HCT116 (cell line): ENCODE results near the gene FAM185A. TPM values are rescaled to one million over a fixed set of nuclear protein-coding genes. Genes with fewer than 3 reads are reported as not detected.

Experiments used
- ATAC-seq: fragments of 200-7000 bp; cut with Tn5 transposase; 2 replicates; pipeline ENCODE4 v1.9.1; 2020; ENCODE audit warnings: mild to moderate bottlenecking, moderate library complexity
- BruUV-seq: library from RNA; stranded (reverse); fragments of 400-500 nt; replicated peaks from 2 replicates; lab custom pipeline; 2021; lab: Mats Ljungman, UMichigan
- CTCF ChIA-PET: fragments of 300-600 bp; sonication (Branson Sonifier 250); formaldehyde crosslinking; loops from one replicate; lab custom pipeline; 2021; ENCODE audit warnings: antibody characterized with exemption; lab: Charles Lee
- POLR2A ChIA-PET: fragments of 300-600, 350-600 bp; sonication (Branson Sonifier 250); formaldehyde crosslinking; loops from one replicate; lab custom pipeline; 2021; ENCODE audit warnings: antibody characterized with exemption; lab: Charles Lee
- RAD21 ChIA-PET, 2 experiments: fragments of 300-600 bp; sonication (Branson Sonifier 250); formaldehyde crosslinking; loops; one replicate each; lab custom pipeline; 2023; ENCODE audit warnings: low total read pairs in 2 of 2; ENCODE audit not compliant: uncharacterized antibody in 2 of 2, unreplicated experiment in 2 of 2, low non-redundant PET in 1 of 2; lab: Charles Lee
- DNase-seq: peaks from one replicate; pipeline ENCODE4 v3.0.0-alpha.2; 2010; ENCODE audit warnings: low read depth, low spot score
- H2AFZ ChIP-seq: fragments of 200-600 bp; shearing (Covaris generic), sonication (generic); 2 replicates; pipeline ENCODE4 v1.6.1; 2017; ENCODE audit warnings: low read depth, mixed run types, mixed read lengths, antibody characterized with exemption, low read length; ENCODE audit not compliant: poor library complexity, severe bottlenecking
- H3K27ac ChIP-seq: 2 replicates; pipeline ENCODE4 v1.5.1; 2012; ENCODE audit warnings: low read depth, low read length
- H3K27me3 ChIP-seq: fragments of 200-600 bp; sonication (generic); 2 replicates; pipeline ENCODE4 v1.6.1; 2016; ENCODE audit warnings: mixed run types, low read length, mixed read lengths; ENCODE audit not compliant: insufficient read depth
- H3K36me3 ChIP-seq, 2 experiments: fragments of 200-500 bp in 1 of 2; fragments of 200-600 bp in 1 of 2; sonication (Bioruptor generic) in 1 of 2; sonication (generic) in 1 of 2; 2 replicates each; pipeline versions ENCODE4 v1.5.1 to v1.6.1; 2014 to 2016; ENCODE audit warnings: low read length in 2 of 2, inconsistent platforms in 1 of 2, mixed read lengths in 1 of 2, mixed run types in 1 of 2; ENCODE audit not compliant: insufficient read depth in 2 of 2, control insufficient read depth in 1 of 2
- H3K4me1 ChIP-seq, 2 experiments: fragments of 200-600 bp in 1 of 2; sonication (generic) in 1 of 2; 2 replicates each; pipeline versions ENCODE4 v1.5.1 to v1.6.1; 2012 to 2017; ENCODE audit warnings: low read length in 2 of 2, inconsistent platforms in 1 of 2, mild to moderate bottlenecking in 1 of 2, mixed read lengths in 1 of 2, mixed run types in 1 of 2, moderate library complexity in 1 of 2; ENCODE audit not compliant: insufficient read depth in 2 of 2, control insufficient read depth in 1 of 2
- H3K4me2 ChIP-seq: fragments of 200-600 bp; sonication (generic); 2 replicates; pipeline ENCODE4 v1.6.1; 2017; ENCODE audit warnings: mixed run types, low read length, mixed read lengths
- H3K4me3 ChIP-seq, 2 experiments: fragments of 200-600 bp in 1 of 2; sonication (generic) in 1 of 2; replicated peaks in 1 of 2; 2 replicates each; pipeline ENCODE4 v1.5.1; 2011 to 2016; ENCODE audit warnings: low read length in 2 of 2, control low read depth in 1 of 2, low read depth in 1 of 2, mild to moderate bottlenecking in 1 of 2, mixed read lengths in 1 of 2, mixed run types in 1 of 2
- H3K79me2 ChIP-seq: fragments of 200-600 bp; sonication (generic); 2 replicates; pipeline ENCODE4 v1.6.1; 2017; ENCODE audit warnings: mild to moderate bottlenecking, mixed run types, low read length, moderate library complexity, mixed read lengths; ENCODE audit not compliant: insufficient read depth
- H3K9ac ChIP-seq: fragments of 200-600 bp; sonication (generic); 2 replicates; pipeline ENCODE4 v1.6.1; 2016; ENCODE audit warnings: low read length, mixed read lengths
- H3K9me2 ChIP-seq: fragments of 200-600 bp; sonication (generic), shearing (Covaris generic); 2 replicates; pipeline ENCODE4 v1.6.1; 2017; ENCODE audit warnings: mixed run types, mild to moderate bottlenecking, moderate library complexity; ENCODE audit not compliant: insufficient read depth
- H3K9me3 ChIP-seq, 2 experiments: fragments of 200-500 bp in 1 of 2; fragments of 200-600 bp in 1 of 2; sonication (Bioruptor generic) in 1 of 2; sonication (generic) in 1 of 2; 2 replicates each; pipeline ENCODE4 v1.6.1; 2014 to 2017; ENCODE audit warnings: low read length in 2 of 2, mixed read lengths in 2 of 2, inconsistent platforms in 1 of 2, low read depth in 1 of 2, mild to moderate bottlenecking in 1 of 2, mixed run types in 1 of 2, moderate library complexity in 1 of 2; ENCODE audit not compliant: control insufficient read depth in 1 of 2, insufficient read depth in 1 of 2
- H4K20me1 ChIP-seq: fragments of 200-600 bp; sonication (generic), shearing (Covaris generic); 2 replicates; pipeline ENCODE4 v1.6.1; 2017; ENCODE audit warnings: mixed run types, mild to moderate bottlenecking, moderate library complexity; ENCODE audit not compliant: insufficient read depth
- EZH2 ChIP-seq: fragments of 200-600 bp; sonication (generic); IDR thresholded peaks from 2 replicates; pipeline ENCODE4 v1.6.1; 2017; ENCODE audit warnings: antibody characterized with exemption, mixed run types
- EZH2phosphoT487 ChIP-seq: fragments of 200-600 bp; IDR thresholded peaks from 2 replicates; pipeline ENCODE4 v1.6.1; 2018; ENCODE audit warnings: antibody characterized with exemption, borderline replicate concordance
- FOSL1 ChIP-seq: IDR thresholded peaks from 2 replicates; pipeline ENCODE4 v1.6.1; 2012; ENCODE audit warnings: low read depth
- JUND ChIP-seq: IDR thresholded peaks from 2 replicates; pipeline ENCODE4 v1.6.1; 2012
- RAD21 ChIP-seq: IDR thresholded peaks from 2 replicates; pipeline ENCODE4 v1.6.1; 2012; ENCODE audit warnings: low read depth, mild to moderate bottlenecking
- SIN3A ChIP-seq: IDR thresholded peaks from 2 replicates; pipeline ENCODE4 v1.6.1; 2012; ENCODE audit warnings: low read depth
- SRF ChIP-seq: IDR thresholded peaks from 2 replicates; pipeline ENCODE4 v1.6.1; 2012; ENCODE audit warnings: low read depth
- TCF7L2 ChIP-seq: IDR thresholded peaks from 2 replicates; pipeline ENCODE4 v1.7.0; 2011; ENCODE audit warnings: borderline replicate concordance, inconsistent platforms; ENCODE audit not compliant: insufficient read depth, insufficient read length; ENCODE audit errors: extremely low read depth
- YY1 ChIP-seq: IDR thresholded peaks from 2 replicates; pipeline ENCODE4 v1.6.1; 2011; ENCODE audit warnings: low read length, low read depth, moderate library complexity, mild to moderate bottlenecking; ENCODE audit not compliant: insufficient replicate concordance; ENCODE audit errors: extremely low read depth
- ZNF274 ChIP-seq: fragments of 200-500 bp; sonication (Bioruptor generic); IDR thresholded peaks from 2 replicates; pipeline ENCODE4 v1.6.1; 2014; ENCODE audit warnings: mild to moderate bottlenecking, low read depth, low read length, inconsistent platforms
- intact Hi-C: fragments of 100-400 bp; cut with micrococcal nuclease; formaldehyde crosslinking; loops from 2 replicates; pipeline ENCODE4 v1.10.0; 2022
- total RNA-seq: library from RNA; stranded (reverse); gene quantifications from one replicate; pipeline ENCODE4 v1.2.1, GENCODE V29; 2021; ENCODE audit not compliant: unreplicated experiment
- TF ChIP-seq, protein P1 (sequence below): IDR thresholded peaks from 2 replicates; pipeline ENCODE4 v1.6.1; 2011; ENCODE audit warnings: mild to moderate bottlenecking, low read length, moderate library complexity; ENCODE audit not compliant: insufficient replicate concordance; ENCODE audit errors: extremely low read depth
- TF ChIP-seq, protein P2 (sequence below), 3 experiments: fragments of 200-600 bp in 1 of 3; sonication (generic) in 1 of 3; IDR thresholded peaks in 2 of 3; conservative IDR thresholded peaks in 1 of 3; 2 replicates each; pipeline ENCODE4 v1.5.1; 2012 to 2017; ENCODE audit warnings: low read depth in 2 of 3, low read length in 2 of 3, antibody characterized with exemption in 1 of 3, borderline replicate concordance in 1 of 3, control low read depth in 1 of 3, mild to moderate bottlenecking in 1 of 3, mixed read lengths in 1 of 3, mixed run types in 1 of 3, moderate library complexity in 1 of 3; ENCODE audit not compliant: insufficient read depth in 1 of 3
- TF ChIP-seq, protein P3 (sequence below): IDR thresholded peaks from 2 replicates; pipeline ENCODE4 v1.6.1; 2012; ENCODE audit warnings: low read depth
- TF ChIP-seq, protein P4 (sequence below): IDR thresholded peaks from 2 replicates; pipeline ENCODE4 v1.6.1; 2012

The FAM185A gene
- total RNA-seq, 1 experiment from 2014 or later, result 8.0 TPM

DNA sequence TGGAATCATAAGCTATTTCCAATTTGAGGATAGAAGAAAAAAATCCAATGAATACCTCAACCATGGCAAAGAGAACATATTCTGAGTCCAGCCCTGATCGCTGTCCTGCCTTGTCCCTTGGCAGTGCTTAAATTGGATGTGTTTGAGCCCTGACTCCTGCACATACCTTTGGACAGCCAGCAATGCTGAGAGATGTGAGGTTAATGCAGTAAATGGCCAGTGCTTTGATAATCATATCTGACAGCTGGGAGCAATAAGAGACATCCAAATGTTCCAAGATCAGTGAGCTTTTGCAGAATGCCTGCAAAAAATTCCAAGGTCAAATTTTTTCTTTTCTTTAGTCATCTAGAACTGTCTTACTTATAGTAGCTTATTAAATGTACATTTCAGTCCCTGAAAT is 83.9 kb downstream of the FAM185A start (continued):
- TF ChIP-seq, protein P1, sequence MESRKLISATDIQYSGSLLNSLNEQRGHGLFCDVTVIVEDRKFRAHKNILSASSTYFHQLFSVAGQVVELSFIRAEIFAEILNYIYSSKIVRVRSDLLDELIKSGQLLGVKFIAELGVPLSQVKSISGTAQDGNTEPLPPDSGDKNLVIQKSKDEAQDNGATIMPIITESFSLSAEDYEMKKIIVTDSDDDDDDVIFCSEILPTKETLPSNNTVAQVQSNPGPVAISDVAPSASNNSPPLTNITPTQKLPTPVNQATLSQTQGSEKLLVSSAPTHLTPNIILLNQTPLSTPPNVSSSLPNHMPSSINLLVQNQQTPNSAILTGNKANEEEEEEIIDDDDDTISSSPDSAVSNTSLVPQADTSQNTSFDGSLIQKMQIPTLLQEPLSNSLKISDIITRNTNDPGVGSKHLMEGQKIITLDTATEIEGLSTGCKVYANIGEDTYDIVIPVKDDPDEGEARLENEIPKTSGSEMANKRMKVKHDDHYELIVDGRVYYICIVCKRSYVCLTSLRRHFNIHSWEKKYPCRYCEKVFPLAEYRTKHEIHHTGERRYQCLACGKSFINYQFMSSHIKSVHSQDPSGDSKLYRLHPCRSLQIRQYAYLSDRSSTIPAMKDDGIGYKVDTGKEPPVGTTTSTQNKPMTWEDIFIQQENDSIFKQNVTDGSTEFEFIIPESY, result no peak
- TF ChIP-seq EZH2phosphoT487, result no peak
- TF ChIP-seq SRF, result no peak
- no peak for TF ChIP-seq YY1
- TF ChIP-seq RAD21, result no peak
- TF ChIP-seq JUND, result no peak
- TF ChIP-seq EZH2, result no peak
- TF ChIP-seq, all 23 proteins: peak for 0

DNA sequence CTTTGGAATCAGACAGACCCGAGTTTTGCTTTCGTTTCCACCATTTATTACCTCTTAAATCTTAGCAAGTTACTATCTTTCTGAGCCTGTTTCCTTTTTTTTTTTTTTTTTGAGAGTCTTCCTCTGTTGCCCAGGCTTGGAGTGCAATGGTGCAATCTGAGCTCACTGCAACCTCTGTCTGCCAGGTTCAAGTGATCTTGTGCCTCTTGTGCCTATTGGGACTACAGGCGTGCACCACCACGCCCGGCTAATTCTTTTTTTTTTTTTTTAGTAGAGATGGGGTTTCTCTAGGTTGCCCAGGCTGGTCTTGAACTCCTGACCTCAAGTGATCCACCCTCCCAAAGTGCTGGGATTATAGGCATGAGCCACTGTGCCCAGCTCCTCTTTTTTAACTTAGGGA is 84.5 kb downstream of the FAM185A start:
- BruUV-seq, result no TSS peak
- RAD21 ChIA-PET, result no interaction called here
- TF ChIP-seq, protein P2, sequence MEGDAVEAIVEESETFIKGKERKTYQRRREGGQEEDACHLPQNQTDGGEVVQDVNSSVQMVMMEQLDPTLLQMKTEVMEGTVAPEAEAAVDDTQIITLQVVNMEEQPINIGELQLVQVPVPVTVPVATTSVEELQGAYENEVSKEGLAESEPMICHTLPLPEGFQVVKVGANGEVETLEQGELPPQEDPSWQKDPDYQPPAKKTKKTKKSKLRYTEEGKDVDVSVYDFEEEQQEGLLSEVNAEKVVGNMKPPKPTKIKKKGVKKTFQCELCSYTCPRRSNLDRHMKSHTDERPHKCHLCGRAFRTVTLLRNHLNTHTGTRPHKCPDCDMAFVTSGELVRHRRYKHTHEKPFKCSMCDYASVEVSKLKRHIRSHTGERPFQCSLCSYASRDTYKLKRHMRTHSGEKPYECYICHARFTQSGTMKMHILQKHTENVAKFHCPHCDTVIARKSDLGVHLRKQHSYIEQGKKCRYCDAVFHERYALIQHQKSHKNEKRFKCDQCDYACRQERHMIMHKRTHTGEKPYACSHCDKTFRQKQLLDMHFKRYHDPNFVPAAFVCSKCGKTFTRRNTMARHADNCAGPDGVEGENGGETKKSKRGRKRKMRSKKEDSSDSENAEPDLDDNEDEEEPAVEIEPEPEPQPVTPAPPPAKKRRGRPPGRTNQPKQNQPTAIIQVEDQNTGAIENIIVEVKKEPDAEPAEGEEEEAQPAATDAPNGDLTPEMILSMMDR (IDR thresholded peaks at IDR 0.05 in 2 of 3, conservative IDR thresholded peaks at IDR 0.05 in 1 of 3; ENCODE audit: borderline replicate concordance in 1 of 3, insufficient read depth in 1 of 3, low read depth in 2 of 3, low read length in 2 of 3), result no peak
- TF ChIP-seq JUND (no peak), YY1 (no peak), TCF7L2 (no peak), EZH2phosphoT487 (no peak), SRF (no peak), ZNF274 (no peak), SIN3A (no peak), FOSL1 (no peak)
- TF ChIP-seq, protein P3, sequence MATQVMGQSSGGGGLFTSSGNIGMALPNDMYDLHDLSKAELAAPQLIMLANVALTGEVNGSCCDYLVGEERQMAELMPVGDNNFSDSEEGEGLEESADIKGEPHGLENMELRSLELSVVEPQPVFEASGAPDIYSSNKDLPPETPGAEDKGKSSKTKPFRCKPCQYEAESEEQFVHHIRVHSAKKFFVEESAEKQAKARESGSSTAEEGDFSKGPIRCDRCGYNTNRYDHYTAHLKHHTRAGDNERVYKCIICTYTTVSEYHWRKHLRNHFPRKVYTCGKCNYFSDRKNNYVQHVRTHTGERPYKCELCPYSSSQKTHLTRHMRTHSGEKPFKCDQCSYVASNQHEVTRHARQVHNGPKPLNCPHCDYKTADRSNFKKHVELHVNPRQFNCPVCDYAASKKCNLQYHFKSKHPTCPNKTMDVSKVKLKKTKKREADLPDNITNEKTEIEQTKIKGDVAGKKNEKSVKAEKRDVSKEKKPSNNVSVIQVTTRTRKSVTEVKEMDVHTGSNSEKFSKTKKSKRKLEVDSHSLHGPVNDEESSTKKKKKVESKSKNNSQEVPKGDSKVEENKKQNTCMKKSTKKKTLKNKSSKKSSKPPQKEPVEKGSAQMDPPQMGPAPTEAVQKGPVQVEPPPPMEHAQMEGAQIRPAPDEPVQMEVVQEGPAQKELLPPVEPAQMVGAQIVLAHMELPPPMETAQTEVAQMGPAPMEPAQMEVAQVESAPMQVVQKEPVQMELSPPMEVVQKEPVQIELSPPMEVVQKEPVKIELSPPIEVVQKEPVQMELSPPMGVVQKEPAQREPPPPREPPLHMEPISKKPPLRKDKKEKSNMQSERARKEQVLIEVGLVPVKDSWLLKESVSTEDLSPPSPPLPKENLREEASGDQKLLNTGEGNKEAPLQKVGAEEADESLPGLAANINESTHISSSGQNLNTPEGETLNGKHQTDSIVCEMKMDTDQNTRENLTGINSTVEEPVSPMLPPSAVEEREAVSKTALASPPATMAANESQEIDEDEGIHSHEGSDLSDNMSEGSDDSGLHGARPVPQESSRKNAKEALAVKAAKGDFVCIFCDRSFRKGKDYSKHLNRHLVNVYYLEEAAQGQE, result no peak
- TF ChIP-seq, protein P4, sequence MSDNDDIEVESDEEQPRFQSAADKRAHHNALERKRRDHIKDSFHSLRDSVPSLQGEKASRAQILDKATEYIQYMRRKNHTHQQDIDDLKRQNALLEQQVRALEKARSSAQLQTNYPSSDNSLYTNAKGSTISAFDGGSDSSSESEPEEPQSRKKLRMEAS, result no peak

More for the DNA sequence above, 84.5 kb downstream of the FAM185A start:
- Histone ChIP-seq H3K36me3 (no peaks in the 10 kb centered on the region), H3K4me3 (no peak overlapping the region), H3K9ac (no peak overlapping the region), H3K9me3 (no peaks in the 10 kb centered on the region), H2AFZ (no peak overlapping the region), H3K4me2 (no peak overlapping the region), H3K9me2 (no peaks in the 10 kb centered on the region), H3K4me1 (peaks cover 9 to 28% of the 10 kb centered on the region in 2 experiments), H3K27me3 (no peaks in the 10 kb centered on the region), H3K79me2 (no peaks in the 10 kb centered on the region), H4K20me1 (no peaks in the 10 kb centered on the region), H3K27ac (no peak overlapping the region)
- ChIA-PET POLR2A (no interaction called here), CTCF (no interaction called here)
- DNase-seq (no peak), ATAC-seq (no peak)
- intact Hi-C loops, result no loop called here
